Upper lobe of left lung (tissue), 6 donors: Measurements from ENCODE around the gene LRP1-AS. TPM values are rescaled to one million over a fixed set of nuclear protein-coding genes. Genes with fewer than 3 reads are reported as not detected.

Source experiments
- ATAC-seq, 2 donors: fragments of 200-7000 bp; cut with Tn5 transposase; one replicate each; pipeline ENCODE4 v1.9.1; 2022; ENCODE audit warnings: mild to moderate bottlenecking in 2 of 2, moderate library complexity in 2 of 2; ENCODE audit not compliant: low FRiP score in 2 of 2
- DNase-seq, 2 donors: peaks; one replicate each; pipeline ENCODE4 v3.0.0-alpha.2; 2019 to 2020
- H3K27ac ChIP-seq, 4 donors: fragments of 200-600 bp; sonication (generic); one replicate each; pipeline ENCODE4 v1.5.1; 2016 to 2019
- H3K27me3 ChIP-seq, 4 donors: fragments of 200-600 bp; sonication (generic); one replicate each; pipeline ENCODE4 v1.5.1; 2017 to 2019
- H3K36me3 ChIP-seq, 4 donors: fragments of 200-600 bp; sonication (generic); one replicate each; pipeline ENCODE4 v1.5.1; 2016 to 2019
- H3K4me1 ChIP-seq, 4 donors: fragments of 200-600 bp; sonication (generic); one replicate each; pipeline ENCODE4 v1.5.1; 2018 to 2019
- H3K4me3 ChIP-seq, 4 donors: fragments of 200-600 bp; sonication (generic); one replicate each; pipeline ENCODE4 v1.5.1; 2017 to 2019; ENCODE audit warnings: mild to moderate bottlenecking in 2 of 4, moderate library complexity in 1 of 4
- H3K9me3 ChIP-seq, 4 donors: fragments of 200-600 bp; sonication (generic); one replicate each; pipeline ENCODE4 v1.5.1; 2018 to 2019
- CTCF ChIP-seq, 6 experiments: fragments of 450-650 bp in 4 of 6; fragments of 200-600 bp in 2 of 6; sonication (generic) in 2 of 6; IDR thresholded peaks; one replicate each; pipeline ENCODE4 v1.5.1; 2016 to 2019; ENCODE audit warnings: antibody characterized with exemption in 6 of 6
- EP300 ChIP-seq, 4 donors: sonication (generic); formaldehyde crosslinking; IDR thresholded peaks; one replicate each; pipeline ENCODE4 v1.5.1; 2017; ENCODE audit warnings: antibody characterized with exemption in 4 of 4, control low read depth in 2 of 4
- POLR2A ChIP-seq, 4 donors: fragments of 450-650 bp; IDR thresholded peaks; one replicate each; pipeline ENCODE4 v1.5.1; 2016 to 2017; ENCODE audit warnings: antibody characterized with exemption in 4 of 4, mild to moderate bottlenecking in 2 of 4
- POLR2AphosphoS5 ChIP-seq, 2 donors: sonication (generic); formaldehyde crosslinking; IDR thresholded peaks; one replicate each; pipeline ENCODE4 v1.5.1; 2017; ENCODE audit warnings: antibody characterized with exemption in 2 of 2
- WGBS, 2 donors: methylation state at CpG; one replicate each; pipeline ENCODE4 v1.1.5; 2017 to 2018; 5-methylcytosine and 5-hydroxymethylcytosine counted together
- total RNA-seq, 6 donors: library from RNA; depleted of rRNA in 4 of 6; stranded (reverse); fragments of >200 nt in 4 of 6; gene quantifications; one replicate each; pipeline versions ENCODE4 v1.1.0 to v1.2.1, GENCODE V29; 2016 to 2021
- donor health status: DM: no; HTN: no; CAD: no; lungs with moderate emphysema.
- donor health status: DM: no; HTN: yes; CAD: no; lungs with severe emphysema.

LRP1-AS gene
- total RNA-seq, 6 donors from 2014 or later = not detected

DNA sequence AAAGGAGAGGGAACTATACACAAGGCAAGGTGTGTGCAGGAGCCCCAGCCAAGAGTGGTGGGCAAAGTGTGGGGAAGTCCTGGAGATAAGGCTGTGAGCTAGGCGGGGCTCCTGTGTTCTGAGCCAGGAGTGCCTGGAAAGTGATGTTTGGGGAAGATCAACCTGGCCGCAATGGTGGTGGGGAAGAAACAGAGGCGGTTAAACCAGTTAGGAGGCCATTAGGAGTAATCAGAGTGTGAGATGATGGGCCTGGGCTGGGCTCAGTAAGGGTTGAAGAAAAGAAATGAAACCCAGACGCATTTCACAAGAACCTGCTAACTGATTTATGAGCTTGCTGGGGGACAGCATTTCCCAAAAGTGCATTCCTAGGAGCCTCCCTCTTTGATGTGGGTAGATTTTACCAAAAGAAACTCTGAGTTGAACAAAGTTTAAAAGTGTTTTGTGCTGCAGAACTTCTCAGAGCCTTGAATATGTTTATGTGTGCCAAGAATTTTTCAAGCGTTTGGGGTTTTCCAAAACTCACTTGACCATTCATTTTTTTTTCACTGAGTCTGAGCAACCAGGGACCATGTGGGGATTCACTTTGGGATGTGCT lies 34.2 kb upstream of the LRP1-AS start:
- no peak overlapping the region for H3K4me3 ChIP-seq
- H3K27me3 ChIP-seq = no peaks in the 10 kb centered on the region
- ATAC-seq (peak in 1 of 2 donors; percentile 16), DNase-seq (no peak)
- no peak for TF ChIP-seq POLR2AphosphoS5 (IDR thresholded peaks at IDR 0.05)
- no peak for TF ChIP-seq CTCF (IDR thresholded peaks at IDR 0.05)
- no peak for TF ChIP-seq EP300 (IDR thresholded peaks at IDR 0.05)
- no peak for TF ChIP-seq POLR2A (IDR thresholded peaks at IDR 0.05)
- H3K36me3 ChIP-seq = peaks cover 5 to 82% (median 64%) of the 10 kb centered on the region in 4 donors
- no peaks in the 10 kb centered on the region for H3K9me3 ChIP-seq
- H3K27ac ChIP-seq = no peak overlapping the region
- WGBS, 2 donors = 59 to 68% methylated on average over 5 of the region's 5 CpGs
- no peaks in the 10 kb centered on the region for H3K4me1 ChIP-seq

GRCh38 chr12:57181072-57181471 lies 33.7 kb upstream of the LRP1-AS start:
- no peak for ATAC-seq
- TF ChIP-seq POLR2A (IDR thresholded peaks at IDR 0.05) (no peak), EP300 (IDR thresholded peaks at IDR 0.05) (no peak), POLR2AphosphoS5 (IDR thresholded peaks at IDR 0.05) (no peak), CTCF (IDR thresholded peaks at IDR 0.05) (no peak)
- WGBS, 2 donors = 70 to 88% methylated on average over 4 to 9 of the region's 9 CpGs
- Histone ChIP-seq H3K9me3 (no peaks in the 10 kb centered on the region), H3K27ac (no peak overlapping the region), H3K36me3 (peaks cover 10 to 82% (median 64%) of the 10 kb centered on the region in 4 donors), H3K27me3 (no peaks in the 10 kb centered on the region), H3K4me3 (no peak overlapping the region), H3K4me1 (no peaks in the 10 kb centered on the region)
- DNase-seq = no peak

DNA sequence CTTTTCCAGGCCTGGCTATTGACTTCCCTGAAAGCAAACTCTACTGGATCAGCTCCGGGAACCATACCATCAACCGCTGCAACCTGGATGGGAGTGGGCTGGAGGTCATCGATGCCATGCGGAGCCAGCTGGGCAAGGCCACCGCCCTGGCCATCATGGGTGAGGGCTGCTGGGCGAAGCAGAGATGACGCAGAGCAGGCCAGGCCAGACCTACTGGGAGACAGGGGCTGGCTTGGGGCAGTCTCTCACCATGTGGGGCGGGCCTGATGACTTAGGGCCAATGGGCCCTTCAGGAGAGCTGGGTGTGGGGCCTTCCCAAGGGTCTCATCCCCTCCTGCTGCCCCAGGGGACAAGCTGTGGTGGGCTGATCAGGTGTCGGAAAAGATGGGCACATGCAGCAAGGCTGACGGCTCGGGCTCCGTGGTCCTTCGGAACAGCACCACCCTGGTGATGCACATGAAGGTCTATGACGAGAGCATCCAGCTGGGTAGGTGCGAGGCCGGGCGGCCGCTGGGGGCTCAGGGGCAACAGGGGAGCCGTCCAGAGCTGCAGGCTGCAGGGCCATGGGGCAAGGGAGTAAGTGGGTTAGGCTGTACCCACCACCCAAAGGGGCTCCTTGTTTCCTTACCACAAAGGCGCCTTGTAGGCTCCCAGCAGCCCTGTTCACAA lies 33.0 kb upstream of the LRP1-AS start:
- Histone ChIP-seq H3K4me1 (no peaks in the 10 kb centered on the region), H3K27me3 (no peaks in the 10 kb centered on the region), H3K9me3 (no peaks in the 10 kb centered on the region), H3K27ac (no peak overlapping the region), H3K4me3 (no peak overlapping the region), H3K36me3 (peaks cover 12 to 77% (median 60%) of the 10 kb centered on the region in 4 donors)
- no peak for TF ChIP-seq POLR2A (IDR thresholded peaks at IDR 0.05)
- TF ChIP-seq EP300 (IDR thresholded peaks at IDR 0.05) = no peak
- ATAC-seq = no peak
- peak in 1 of 2 donors; percentile 84 for DNase-seq
- WGBS, 2 donors = 93 to 96% methylated on average over 16 to 20 of the region's 20 CpGs

DNA sequence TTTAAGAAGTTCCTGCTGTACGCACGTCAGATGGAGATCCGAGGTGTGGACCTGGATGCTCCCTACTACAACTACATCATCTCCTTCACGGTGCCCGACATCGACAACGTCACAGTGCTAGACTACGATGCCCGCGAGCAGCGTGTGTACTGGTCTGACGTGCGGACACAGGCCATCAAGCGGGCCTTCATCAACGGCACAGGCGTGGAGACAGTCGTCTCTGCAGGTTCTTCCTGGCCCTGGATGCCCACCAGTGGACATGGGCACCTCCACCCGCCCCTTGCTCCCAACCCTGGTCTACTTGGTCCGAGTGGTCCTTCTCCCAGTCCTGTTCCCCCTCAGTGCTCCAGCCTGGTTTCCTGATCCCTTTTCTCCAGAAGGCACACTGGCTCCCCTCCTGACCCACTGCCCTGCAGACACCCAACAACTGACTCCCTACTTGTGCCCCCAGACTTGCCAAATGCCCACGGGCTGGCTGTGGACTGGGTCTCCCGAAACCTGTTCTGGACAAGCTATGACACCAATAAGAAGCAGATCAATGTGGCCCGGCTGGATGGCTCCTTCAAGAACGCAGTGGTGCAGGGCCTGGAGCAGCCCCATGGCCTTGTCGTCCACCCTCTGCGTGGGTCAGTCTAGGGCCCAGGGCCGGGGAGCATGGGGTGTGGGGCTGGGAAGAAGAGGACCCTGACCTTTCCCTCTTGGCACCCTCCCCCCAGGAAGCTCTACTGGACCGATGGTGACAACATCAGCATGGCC lies 32.1 kb upstream of the LRP1-AS start:
- ATAC-seq (no peak), DNase-seq (no peak)
- Histone ChIP-seq H3K4me1 (no peaks in the 10 kb centered on the region), H3K27ac (no peak overlapping the region), H3K36me3 (peaks cover 12 to 72% (median 51%) of the 10 kb centered on the region in 4 donors), H3K27me3 (no peaks in the 10 kb centered on the region), H3K9me3 (no peaks in the 10 kb centered on the region), H3K4me3 (no peak overlapping the region)
- 91 to 92% methylated on average over 14 to 23 of the region's 27 CpGs for WGBS, 2 donors
- no peak for TF ChIP-seq POLR2A (IDR thresholded peaks at IDR 0.05)
- no peak for TF ChIP-seq CTCF (IDR thresholded peaks at IDR 0.05)
- no peak for TF ChIP-seq EP300 (IDR thresholded peaks at IDR 0.05)
- TF ChIP-seq POLR2AphosphoS5 (IDR thresholded peaks at IDR 0.05) = no peak

DNA sequence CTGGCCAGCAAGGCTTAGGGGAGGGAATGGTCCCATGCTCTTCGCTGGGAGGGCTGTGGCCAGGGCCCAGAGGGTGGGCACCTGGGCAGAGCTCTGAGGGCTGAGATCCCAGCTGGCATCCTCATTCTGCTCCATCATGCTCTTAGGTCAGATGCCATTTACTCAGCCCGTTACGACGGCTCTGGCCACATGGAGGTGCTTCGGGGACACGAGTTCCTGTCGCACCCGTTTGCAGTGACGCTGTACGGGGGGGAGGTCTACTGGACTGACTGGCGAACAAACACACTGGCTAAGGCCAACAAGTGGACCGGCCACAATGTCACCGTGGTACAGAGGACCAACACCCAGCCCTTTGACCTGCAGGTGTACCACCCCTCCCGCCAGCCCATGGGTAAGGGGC lies 30.8 kb upstream of the LRP1-AS start:
- H3K4me3 ChIP-seq = no peak overlapping the region
- DNase-seq = no peak
- 83 to 88% methylated on average over 13 to 14 of the region's 14 CpGs for WGBS, 2 donors
- H3K36me3 ChIP-seq = peaks cover 12 to 71% (median 45%) of the 10 kb centered on the region in 4 donors
- ATAC-seq = no peak
- TF ChIP-seq CTCF (IDR thresholded peaks at IDR 0.05) (no peak), POLR2AphosphoS5 (IDR thresholded peaks at IDR 0.05) (no peak), EP300 (IDR thresholded peaks at IDR 0.05) (no peak), POLR2A (IDR thresholded peaks at IDR 0.05) (no peak)
- no peak overlapping the region for H3K27ac ChIP-seq
- H3K9me3 ChIP-seq = no peaks in the 10 kb centered on the region
- no peaks in the 10 kb centered on the region for H3K27me3 ChIP-seq
- no peaks in the 10 kb centered on the region for H3K4me1 ChIP-seq
